NCI-H2107 treated with DMSO at 0.1 percent for 48 hours (cell line): ENCODE measurements around the gene GFRAL.
"Not testable (repeated sequence)": the region's sequence is repeated elsewhere in the genome, so short reads cannot be mapped to it uniquely, and the experiment has no call there.

Source experiments
- DNase-seq: peaks from one replicate; lab custom pipeline; 2025; ENCODE audit not compliant: unreplicated experiment; lab: John Stamatoyannopoulos, UW

GFRAL gene

GRCh38 chr6:55327169-55327568 is at the start of gene GFRAL:
Gene GFRAL, plus strand, starts transcription at chr6:55327469. Its CDS starts 86 bp downstream, at chr6:55327555.
- no peak for DNase-seq

DNA sequence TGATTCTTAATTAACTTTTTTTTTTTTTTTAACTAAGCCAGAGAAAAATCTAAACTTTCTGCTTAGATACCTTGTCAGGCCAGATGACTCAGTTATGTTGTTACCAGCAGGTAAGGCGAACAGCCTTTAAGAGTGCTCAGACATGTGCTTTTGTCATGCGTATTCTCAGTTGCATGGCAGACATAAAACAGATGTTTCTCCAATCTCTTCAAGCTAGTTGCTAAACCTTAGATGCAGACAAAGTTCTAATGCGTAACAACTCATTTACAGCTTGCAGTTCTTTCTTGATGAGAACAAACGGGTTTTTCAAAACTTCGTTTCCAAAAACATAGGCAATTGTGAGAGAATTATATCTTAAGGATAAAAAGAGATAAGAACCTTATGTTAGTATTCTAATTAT is 49.6 kb upstream of the GFRAL start:
- DNase-seq: no peak

DNA sequence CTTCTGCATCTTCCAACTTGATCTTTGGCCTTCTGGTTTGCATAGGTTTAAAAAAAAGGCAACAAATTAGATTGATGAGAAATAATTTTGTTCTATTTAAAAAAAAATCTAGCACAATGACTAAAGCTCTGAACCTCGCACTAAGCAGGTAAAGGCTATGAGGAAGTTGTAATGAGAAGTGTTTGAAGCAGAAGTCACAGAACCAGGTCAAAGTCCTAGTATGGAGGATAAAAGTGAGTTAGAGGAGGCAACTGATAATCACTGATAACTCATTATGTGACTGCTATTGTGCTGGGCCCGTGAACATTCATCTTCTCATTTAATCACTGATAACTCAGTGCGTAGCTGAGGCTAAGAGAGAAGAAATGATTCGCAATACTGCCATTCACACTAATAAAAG is 46.1 kb upstream of the GFRAL start:
- DNase-seq: no peak

- no peak for DNase-seq
Measured at GRCh38 chr6:55282115-55282514, 45.2 kb upstream of the GFRAL start.

GRCh38 chr6:55286824-55287223 is 40.4 kb upstream of the GFRAL start:
- DNase-seq: no peak

GRCh38 chr6:55290736-55291135 is 36.5 kb upstream of the GFRAL start:
- no peak for DNase-seq

DNA sequence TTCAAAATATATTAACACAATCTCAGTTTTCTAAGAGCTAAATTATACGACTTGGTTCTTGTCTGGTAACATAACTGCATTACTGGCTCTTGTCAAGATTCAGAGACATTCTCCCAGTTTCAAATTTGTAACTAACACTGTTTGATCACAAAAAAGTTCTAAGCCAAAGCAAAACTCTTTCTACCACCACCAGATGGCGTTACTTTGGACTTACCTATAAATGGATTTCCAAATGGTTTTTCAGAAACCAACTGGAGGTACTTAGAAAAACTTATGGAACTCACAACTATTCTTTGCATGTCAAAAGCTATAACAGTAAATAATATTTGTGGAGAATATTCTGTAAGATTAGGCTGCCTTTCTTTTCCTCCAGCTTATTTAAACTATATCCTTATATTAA is 34.2 kb upstream of the GFRAL start:
- DNase-seq: no peak

DNA sequence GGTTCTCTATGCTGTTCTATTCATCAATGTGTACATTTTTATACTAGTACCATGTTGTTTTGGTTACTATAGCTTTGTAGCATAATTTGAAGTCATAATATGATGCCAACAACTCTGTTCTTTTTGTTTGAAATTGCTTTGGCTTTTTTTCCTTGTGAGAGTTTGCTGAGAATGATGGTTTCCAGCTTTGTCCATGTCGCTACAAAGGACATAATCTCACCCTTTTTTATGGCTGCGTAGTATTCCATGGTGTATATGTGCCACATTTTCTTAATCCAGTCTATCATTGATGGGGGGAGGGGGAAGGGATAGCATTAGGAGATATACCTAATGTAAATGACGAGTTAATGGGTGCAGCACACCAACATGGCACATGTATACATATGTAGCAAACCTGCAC is 30.1 kb upstream of the GFRAL start:
- DNase-seq: not testable (repeated sequence)

DNA sequence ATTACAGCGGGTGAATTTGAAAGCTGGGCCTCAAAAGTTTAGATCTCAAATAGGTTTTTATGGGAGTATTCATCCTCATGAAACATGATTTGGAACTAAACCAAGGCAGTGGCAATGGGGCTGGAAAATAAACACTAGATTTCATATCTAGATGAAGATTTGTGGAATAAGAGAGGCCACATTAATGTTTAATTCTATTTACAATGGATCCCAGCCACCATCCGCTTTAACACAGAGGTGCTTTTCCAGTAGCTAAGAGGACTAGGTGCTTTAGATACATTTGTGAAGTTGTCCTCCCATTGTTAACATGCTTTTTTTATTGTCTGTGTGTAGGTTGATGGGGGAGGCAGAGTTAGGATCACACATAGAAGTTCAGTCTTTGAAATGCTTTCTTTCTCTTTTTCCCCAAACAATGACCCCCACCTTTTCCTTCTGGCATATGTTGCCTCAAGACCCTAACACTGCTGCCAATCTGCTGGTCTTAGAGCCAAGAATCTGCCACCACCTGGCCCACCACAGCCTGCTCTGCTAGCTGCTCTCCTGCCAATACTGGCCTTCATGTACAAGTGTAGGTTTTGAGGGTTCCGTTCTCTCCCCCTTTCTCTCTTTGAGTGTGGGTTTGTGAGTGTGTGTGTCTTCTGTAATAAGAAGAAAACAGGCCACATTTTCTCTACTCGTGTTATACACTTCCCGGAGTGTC is 27.8 kb upstream of the GFRAL start:
- DNase-seq: no peak

GRCh38 chr6:55304747-55305146 is 22.5 kb upstream of the GFRAL start:
- DNase-seq: no peak

DNA sequence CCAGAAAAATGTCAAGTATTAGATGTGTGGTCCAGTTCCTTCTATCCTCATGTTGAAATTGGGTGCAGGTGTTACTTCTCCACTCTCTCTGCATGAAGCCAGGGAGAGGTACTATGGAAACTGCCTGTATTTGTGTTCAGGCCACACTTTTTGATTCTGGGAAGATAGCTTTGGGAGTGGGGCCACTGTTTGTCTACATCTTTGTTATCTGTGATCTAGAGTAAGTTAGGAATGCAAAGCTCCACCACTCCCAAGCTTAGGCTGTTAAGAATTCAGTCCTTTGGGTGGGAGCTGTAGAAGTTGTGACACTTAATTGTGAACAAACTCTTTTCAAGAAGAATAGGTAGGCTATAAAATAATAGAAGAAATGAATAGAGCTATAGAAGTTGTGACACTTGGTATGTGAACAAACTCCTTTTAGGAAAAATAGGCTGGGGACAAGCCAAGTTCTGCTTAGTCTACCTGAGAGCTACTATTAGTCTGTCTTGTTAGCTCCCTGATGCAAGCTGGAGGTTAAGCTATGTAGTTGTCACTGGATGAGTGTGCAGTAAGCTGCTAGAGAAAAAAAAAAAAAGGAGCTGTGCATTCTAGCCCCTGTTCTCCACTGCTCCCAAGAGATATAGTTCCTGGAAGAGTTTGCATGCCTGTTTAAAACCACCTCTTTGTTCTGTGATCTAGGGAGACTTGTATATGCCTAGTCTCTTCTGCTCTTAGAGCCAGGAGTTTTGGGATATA is 7.1 kb upstream of the GFRAL start:
- no peak for DNase-seq

GRCh38 chr6:55320696-55321086 is 6.6 kb upstream of the GFRAL start:
- no peak for DNase-seq

GRCh38 chr6:55377150-55377549 is 49.9 kb downstream of the GFRAL start:
- no peak for DNase-seq

DNA sequence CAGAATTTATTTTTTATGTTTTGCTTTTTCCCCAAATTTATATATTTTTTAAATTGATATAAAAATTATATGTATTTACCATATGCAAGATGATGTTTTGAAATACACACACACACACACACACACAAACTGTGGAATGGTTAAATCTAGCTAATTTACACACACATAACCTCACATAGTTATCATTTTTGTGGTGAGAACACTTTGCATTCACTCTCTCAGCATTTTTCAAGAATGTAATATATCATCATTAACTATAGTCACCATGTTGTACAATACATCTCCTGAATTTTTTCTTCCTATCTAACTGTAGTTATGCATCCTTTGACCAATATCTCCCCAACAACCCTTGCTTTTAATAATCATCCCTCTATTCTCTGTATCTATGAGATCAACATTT is 52.2 kb downstream of the GFRAL start:
- no peak for DNase-seq

- DNase-seq: no peak
Measured at GRCh38 chr6:55379895-55380294, 52.6 kb downstream of the GFRAL start.

DNA sequence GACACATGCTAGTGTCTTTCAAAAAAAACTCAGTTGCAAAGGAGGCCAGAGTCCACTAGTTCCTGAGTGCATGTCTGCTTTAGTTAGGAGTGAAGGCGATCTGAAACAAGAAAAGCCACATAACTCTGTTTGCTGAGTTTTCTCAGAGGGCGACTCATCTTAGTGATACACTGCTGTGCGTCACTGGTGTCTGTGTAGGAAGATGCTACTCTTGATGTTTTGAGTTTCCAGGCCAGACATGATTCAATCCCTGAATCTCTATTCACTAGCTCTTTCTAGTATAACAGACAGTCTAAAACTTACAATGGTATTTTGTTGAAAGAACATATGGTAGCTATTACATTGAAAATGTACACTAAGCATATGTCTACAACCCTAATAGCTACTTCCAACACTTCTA is 60.9 kb downstream of the GFRAL start:
- no peak for DNase-seq

DNA sequence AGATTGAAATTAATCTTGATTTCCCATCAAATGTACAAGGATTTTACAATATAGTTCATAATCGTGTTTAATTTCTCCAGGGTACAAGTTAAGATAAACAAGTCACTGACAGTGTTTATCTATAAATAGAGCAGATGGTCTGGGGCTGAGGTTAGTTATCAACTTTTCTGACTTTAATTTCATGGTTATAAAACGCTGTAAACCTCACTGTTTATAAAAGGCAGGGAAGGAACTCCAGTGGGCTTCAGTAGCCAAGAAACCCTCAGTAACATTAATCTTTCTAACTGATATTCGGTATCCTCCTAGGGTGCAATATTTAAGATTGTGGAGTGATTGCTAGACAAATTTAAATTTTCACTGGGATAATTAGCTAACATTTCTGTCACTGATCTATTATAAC is 68.6 kb downstream of the GFRAL start:
- DNase-seq: no peak

GRCh38 chr6:55397986-55398385 is 70.7 kb downstream of the GFRAL start:
- DNase-seq: no peak

GRCh38 chr6:55399351-55399750 is 72.1 kb downstream of the GFRAL start:
- DNase-seq: no peak

- DNase-seq: no peak
Measured at GRCh38 chr6:55405474-55406235, 78.4 kb downstream of the GFRAL start.

GRCh38 chr6:55410674-55411073 is 83.4 kb downstream of the GFRAL start:
- DNase-seq: no peak

GRCh38 chr6:55423933-55424332 is 96.7 kb downstream of the GFRAL start:
- no peak for DNase-seq
